Measurements from ENCODE around the gene TP53I11. TPM values are rescaled to one million over a fixed set of nuclear protein-coding genes. Genes with fewer than 3 reads are reported as not detected.

The TP53I11 gene
- total RNA-seq: 229 and 240 TPM in 2 replicates
- total RNA-seq (2013): 21.8 TPM
- polyA plus RNA-seq: 20.0 and 25.0 TPM in 2 replicates
- 31.8 and 35.2 TPM in 2 replicates for polyA minus RNA-seq

DNA sequence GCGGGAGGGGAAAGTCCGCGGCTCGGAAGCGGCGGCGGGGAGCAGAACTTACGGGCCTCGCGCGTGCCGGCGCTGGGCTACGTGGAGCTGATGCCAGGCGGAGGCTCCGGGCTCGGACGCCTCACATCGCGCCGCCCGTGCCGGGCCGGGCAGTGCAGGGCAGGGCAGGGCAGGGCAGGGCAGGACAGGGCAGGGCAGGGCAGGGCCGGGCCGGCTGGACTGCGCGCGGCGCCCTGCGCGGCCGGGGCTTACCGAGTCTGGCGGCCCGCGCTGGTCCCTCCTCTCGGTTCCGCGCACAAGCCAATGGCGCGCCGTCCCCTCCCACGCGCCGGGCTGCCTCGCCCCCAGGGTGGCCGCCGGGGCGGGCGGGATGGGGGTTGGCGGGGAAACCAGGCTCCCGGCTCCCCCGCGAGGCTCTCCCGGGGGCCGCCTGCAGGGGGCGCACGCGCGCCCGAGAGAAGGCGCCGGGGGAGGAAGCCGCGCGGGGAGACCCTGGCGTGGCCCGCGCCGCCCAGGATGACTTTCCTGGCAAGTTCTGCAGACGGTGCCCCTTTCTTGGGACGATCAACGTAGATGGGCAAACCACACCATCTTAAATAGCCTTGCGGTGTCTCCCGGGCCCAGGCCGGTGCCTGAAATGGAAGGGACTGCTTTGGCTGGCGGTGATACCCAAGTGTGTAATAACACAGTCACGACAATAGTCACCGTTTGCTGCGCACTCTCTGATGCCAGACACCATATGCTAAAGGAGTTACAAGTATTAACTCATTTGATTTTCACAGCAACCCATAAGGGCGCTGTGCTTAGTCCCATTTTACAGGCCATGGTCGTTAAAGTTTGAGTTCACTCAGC, at the start of gene TP53I11:
Gene TP53I11 (minus strand): TSS at position 259 of the 852 bp plus-strand sequence. CDS start 12,548 bp downstream, outside the sequence.
- ChIA-PET CTCF (interaction anchor here (0.6 to 1.7 kb wide), 11 partner anchors 10 to 153 kb away, joined by 3 to 24 read pairs (median 4); no protein-coding TSS in a partner anchor), POLR2A (interaction anchor here (1.0 to 1.7 kb wide), 4 partner anchors 78 to 335 kb away, joined by 3 to 10 read pairs (median 5); no protein-coding TSS in a partner anchor)
- DNase-seq (peak; percentile 84), ATAC-seq (ENCODE audit: low read depth) (peak; percentile 76)
- Mint-ChIP-seq H3K27ac (peak within 1 kb of the TSS; percentile 78), H3K4me3 (peak within 1 kb of the TSS; percentile 89), H3K4me1 (peaks cover 61% of the 10 kb centered on the region), H3K9me3 (ENCODE audit: insufficient read depth) (no peaks in the 10 kb centered on the region), H3K27me3 (no peaks in the 10 kb centered on the region)
- Histone ChIP-seq H3K4me2 (replicated peaks; ENCODE audit: low read depth, low read length, poor library complexity, severe bottlenecking) (peak within 1 kb of the TSS; percentile 100), H3K4me1 (ENCODE audit: control insufficient read depth in 2 of 2, insufficient read depth in 2 of 2, low read length in 2 of 2) (peaks cover 13 to 31% of the 10 kb centered on the region in 2 donors), H3K27me3 (replicated peaks in 1 of 4; ENCODE audit: control extremely low read depth in 1 of 4, control insufficient read depth in 3 of 4, insufficient read depth in 4 of 4, low read length in 3 of 4) (no peaks in the 10 kb centered on the region), H3K4me3 (ENCODE audit: control extremely low read depth in 1 of 5, extremely low read depth in 1 of 5, insufficient read depth in 1 of 5, low read depth in 2 of 5, low read length in 4 of 5) (peak within 1 kb of the TSS; percentile 51 to 97 (median 83)), H4K20me1 (ENCODE audit: control insufficient read depth, insufficient read depth, low read length, poor library complexity, severe bottlenecking) (peaks cover 12% of the 10 kb centered on the region), H3K27ac (ENCODE audit: low read length in 2 of 2) (peak within 1 kb of the TSS; percentile 64 to 85), H3K36me3 (replicated peaks in 1 of 2; ENCODE audit: control extremely low read depth in 1 of 2, control insufficient read depth in 1 of 2, extremely low read depth in 1 of 2, insufficient read depth in 2 of 2, low read length in 1 of 2) (peaks cover 0 to 3% of the 10 kb centered on the region in 2 experiments), H3K9ac (ENCODE audit: low read length) (peak within 1 kb of the TSS; percentile 93), H3K9me3 (ENCODE audit: control extremely low read depth in 1 of 3, control insufficient read depth in 2 of 3, insufficient read depth in 1 of 3, low read length in 2 of 3) (no peaks in the 10 kb centered on the region), H2AFZ (ENCODE audit: insufficient read depth, low read depth, low read length, poor library complexity, severe bottlenecking) (peak within 1 kb of the TSS; percentile 89), H3K79me2 (ENCODE audit: control insufficient read depth, insufficient read depth, low read length) (peaks cover 25% of the 10 kb centered on the region)
- intact Hi-C loops (cut with micrococcal nuclease): loop anchor here (1.0 to 2.0 kb wide), 2 partner anchors 78 to 196 kb away; partner anchors contain the start of gene PRDM11
- TF ChIP-seq EZH2 (IDR thresholded peaks at IDR 0.05; ENCODE audit: borderline replicate concordance, insufficient read depth, low read depth, low read length, poor library complexity, severe bottlenecking): no peak
- TF ChIP-seq, protein P1, sequence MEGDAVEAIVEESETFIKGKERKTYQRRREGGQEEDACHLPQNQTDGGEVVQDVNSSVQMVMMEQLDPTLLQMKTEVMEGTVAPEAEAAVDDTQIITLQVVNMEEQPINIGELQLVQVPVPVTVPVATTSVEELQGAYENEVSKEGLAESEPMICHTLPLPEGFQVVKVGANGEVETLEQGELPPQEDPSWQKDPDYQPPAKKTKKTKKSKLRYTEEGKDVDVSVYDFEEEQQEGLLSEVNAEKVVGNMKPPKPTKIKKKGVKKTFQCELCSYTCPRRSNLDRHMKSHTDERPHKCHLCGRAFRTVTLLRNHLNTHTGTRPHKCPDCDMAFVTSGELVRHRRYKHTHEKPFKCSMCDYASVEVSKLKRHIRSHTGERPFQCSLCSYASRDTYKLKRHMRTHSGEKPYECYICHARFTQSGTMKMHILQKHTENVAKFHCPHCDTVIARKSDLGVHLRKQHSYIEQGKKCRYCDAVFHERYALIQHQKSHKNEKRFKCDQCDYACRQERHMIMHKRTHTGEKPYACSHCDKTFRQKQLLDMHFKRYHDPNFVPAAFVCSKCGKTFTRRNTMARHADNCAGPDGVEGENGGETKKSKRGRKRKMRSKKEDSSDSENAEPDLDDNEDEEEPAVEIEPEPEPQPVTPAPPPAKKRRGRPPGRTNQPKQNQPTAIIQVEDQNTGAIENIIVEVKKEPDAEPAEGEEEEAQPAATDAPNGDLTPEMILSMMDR (IDR thresholded peaks at IDR 0.05): peak; percentile 80
- 11% methylated on average over 82 of the region's 83 CpGs for WGBS (ENCODE audit: insufficient coverage)

All from B cell (primary cell).